GM21360 (cell line): ENCODE measurements around the gene RUNX3.
A peak's percentile ranks its signal among the peaks of the same experiment; 100 is the strongest.

Experiments used
- ATAC-seq: cut with Tn5 transposase; IDR thresholded peaks from one replicate; pipeline ENCODE4 v1.9.1; 2021; ENCODE audit warnings: mild to moderate bottlenecking, moderate library complexity; ENCODE audit not compliant: unreplicated experiment

RUNX3 gene

GRCh38 chr1:24948079-24948827, 18.2 kb upstream of the RUNX3 start:
- ATAC-seq = no peak

- ATAC-seq = peak; percentile 68
Measured at GRCh38 chr1:24946861-24947658, 17.0 kb upstream of the RUNX3 start.

- ATAC-seq = no peak
Measured at GRCh38 chr1:24945354-24946326, 15.6 kb upstream of the RUNX3 start.

DNA sequence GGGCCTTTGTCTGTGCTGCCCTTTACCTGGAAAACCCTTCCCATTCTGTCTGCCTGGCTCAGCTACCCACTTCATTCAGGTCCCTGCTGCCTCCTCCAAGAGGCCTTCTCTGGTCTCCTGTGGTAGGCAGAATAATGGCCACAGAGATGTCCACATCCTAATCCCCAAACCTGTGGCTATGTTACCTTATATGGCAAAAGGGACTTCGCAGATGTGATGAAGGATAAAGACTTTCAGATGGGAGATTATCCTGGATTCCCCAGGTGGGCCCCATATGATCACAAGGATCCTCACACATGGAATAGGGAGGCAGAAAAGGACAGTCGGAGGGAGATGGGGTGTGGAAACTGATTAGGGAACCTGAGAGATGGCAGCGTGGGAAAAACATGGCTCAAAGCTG, 14.2 kb upstream of the RUNX3 start:
- no peak for ATAC-seq

DNA sequence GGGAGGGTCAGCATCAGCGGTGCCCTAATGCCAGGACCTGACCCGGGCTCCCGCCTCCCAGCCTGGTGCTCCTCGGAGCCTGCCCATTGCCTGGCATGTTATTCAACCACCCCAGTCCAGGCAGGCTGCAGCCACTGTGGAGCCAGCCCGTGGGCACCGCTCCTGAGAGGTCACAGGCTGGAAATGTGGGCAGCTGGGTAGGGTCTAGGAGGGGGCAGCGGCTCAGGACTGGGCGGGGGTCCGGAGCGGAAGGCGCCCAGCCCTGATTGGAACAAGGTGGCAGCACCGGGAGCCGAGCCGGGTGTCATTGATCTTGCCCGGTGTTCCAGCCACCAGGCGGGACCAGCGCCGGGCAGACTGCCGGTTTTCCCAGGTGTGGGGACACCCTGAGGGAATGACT, 12.7 kb upstream of the RUNX3 start:
- ATAC-seq = no peak

GRCh38 chr1:24941564-24941963, 11.5 kb upstream of the RUNX3 start:
- no peak for ATAC-seq

- ATAC-seq = no peak
Measured at GRCh38 chr1:24940231-24940630, 10.2 kb upstream of the RUNX3 start.

DNA sequence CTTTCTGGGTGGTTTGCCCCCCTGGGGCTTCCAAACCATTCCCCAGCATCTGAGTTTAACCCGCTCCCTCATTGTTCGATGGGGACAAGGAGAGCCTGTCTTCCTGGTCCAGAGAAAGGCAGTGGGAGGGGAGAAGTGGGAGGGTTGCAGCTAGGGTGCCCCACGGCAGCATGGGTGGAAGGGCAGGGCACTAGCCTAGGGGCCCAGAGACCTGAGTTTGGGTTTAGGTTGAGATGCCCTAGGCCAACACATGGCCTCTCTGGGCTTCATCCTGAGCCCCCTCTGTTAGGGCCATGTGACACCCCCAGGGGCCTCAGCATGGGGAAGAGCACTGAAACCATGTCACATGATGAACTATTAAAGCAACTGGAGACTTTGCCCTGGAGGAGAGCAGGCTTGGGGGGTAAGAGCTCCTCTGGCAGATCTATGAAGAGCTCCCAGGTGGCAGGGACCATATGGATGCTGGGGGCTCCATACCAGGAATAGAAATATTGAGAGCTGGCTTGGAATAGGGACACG, 9.7 kb upstream of the RUNX3 start:
- ATAC-seq = no peak

GRCh38 chr1:24939040-24939674, 9.1 kb upstream of the RUNX3 start:
- no peak for ATAC-seq

DNA sequence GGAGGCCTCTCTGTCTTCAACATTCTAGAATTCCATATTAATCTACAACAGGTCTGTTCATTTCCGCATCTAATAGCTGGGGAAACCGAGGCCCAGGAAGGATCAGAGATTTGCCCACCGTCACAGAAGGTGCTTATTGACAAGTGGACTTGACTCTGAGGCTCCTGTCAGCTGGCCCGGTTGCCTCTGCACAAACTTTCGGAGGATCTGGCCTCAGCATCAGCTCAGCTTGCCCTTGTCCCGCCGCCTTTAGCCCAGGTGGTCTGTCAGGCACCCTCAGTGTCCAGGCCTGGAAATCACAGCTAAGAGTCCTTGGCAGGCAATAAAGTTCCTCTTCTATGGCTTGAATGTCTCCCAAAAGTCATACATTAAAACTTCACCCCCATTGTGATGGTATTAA, 8.2 kb upstream of the RUNX3 start:
- no peak for ATAC-seq

- ATAC-seq = no peak
Measured at GRCh38 chr1:24936684-24937083, 6.6 kb upstream of the RUNX3 start.

GRCh38 chr1:24935615-24936484, 5.8 kb upstream of the RUNX3 start:
- ATAC-seq = no peak

- no peak for ATAC-seq
Measured at GRCh38 chr1:24935196-24935526, 5.1 kb upstream of the RUNX3 start.

DNA sequence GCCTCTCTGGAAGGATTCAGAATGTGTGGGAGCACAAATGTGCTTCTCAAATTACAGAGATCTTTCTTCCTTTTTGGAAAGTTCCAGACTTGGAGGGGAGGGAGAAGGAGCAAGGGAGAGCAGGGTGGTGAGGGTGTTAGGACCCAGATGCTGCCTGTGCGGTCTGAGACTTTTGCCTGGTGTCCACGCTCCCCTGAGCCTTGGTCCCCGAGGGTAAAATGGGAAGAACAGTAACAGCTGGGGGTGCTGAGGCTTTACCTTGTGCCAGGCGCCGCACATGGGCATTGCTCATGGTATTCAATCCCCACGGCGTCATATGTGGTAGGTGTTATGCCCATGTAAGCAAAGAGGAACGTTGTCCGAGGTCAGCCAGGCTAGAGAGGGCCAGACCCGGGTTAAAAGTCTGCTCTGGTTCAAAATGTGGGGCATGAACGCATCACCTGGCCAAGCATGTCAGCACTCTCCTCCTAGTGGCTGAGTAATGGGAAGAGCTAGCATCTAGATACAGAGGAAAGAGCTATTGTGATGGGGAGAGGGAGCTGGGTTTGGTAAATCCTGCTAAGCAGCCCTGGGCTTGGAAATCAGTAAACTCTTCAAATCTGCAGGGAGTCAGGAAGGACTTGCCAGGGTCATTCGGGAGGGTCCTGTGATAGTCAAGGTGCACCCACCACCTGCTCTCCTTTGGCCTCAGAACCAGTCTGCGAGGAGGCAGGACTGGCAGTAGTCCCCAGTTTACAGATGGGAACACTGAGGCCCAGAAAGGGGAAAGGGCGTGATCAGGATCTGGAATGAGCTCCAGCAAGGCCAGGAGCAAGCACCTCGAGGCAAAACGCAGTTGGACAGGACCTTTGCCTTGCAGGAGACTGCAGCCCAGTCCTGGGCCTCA, 4.5 kb upstream of the RUNX3 start:
- ATAC-seq = no peak

DNA sequence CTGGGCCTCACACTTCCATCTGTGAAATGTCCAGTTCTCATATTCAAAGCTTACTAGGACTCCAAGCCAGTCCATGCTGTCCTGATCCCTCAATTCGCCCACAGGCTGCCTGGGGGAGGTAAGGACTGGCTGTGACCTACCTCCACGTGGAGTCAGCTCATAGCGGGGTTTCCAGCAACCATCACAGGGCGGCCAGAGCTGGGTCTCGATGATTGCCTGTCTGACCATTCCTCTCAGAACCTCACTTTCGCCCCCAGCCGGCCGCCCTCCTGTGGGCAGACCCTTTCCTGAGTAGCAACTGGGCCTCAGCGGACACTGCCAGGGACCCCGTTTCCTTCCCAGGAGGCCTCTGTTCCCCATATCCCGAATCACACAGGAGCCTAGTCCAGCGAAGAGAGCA, 3.4 kb upstream of the RUNX3 start:
- no peak for ATAC-seq

DNA sequence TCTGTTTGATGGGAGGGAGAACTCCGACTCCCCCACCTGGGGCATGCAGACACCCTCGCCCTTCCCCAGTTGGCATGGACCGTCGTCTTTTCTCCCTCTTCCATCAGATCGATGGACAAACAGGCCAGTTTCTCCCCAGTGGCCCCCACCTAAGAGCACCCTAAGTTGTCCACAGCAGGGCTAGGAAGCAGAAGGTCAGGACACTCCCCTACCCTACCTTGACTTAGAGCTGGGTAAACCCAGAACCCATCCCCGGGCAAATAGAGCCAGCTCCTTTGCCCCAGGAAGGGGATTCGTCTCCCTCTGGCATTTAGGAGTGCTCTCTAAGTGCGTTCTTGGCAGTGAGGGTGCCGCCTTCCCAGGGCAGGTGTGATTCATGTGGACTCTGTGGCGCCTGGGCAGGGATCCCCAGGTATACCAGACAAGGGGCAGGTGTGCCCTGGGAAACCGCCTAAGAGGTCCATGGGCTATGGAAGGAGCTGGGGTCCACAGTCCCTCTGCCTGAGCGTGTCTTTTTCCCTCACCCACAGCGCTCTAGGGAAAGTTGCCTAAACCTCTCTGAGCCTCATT, 2.7 kb upstream of the RUNX3 start:
- ATAC-seq = no peak

- ATAC-seq = no peak
Measured at GRCh38 chr1:24932284-24932683, 2.2 kb upstream of the RUNX3 start.

DNA sequence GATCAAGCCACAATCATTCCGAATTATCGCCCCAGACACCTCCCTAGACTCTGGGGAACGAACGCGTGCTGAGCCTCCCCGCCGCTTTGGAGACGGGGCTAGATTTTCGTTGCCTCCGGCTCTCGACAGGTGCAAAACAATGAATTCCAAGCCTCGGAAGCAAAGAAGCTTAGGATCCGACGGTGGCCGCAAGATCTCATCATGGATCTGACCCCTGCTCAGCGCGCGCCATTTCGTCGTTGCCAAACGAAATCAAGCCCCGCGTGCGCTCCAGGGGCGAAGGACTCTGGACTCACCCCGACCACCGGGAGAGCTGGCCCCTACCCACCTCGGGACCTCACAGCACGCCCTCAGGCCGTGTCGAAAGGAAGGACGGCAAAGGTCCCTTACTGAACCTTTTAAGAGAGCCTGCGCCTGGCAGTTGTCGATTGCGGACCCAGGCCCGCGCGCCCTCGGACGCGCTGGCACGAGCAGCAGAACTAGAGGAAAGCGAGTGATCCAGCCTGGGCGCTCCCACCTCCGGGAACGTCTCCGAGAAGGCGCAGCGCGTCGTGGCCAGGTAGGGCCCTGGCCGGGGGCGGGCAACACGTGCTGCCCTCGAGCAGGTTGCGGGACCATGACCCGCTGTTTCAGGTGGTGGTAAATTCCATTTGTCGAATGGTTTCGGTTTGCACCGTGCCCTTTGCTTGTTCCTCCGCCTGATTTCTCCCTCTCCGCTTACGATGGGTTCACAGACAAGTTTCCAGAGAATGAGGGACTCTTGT, 1.6 kb upstream of the RUNX3 start:
- ATAC-seq = no peak
